A673 (cell line): Measurements from ENCODE around the gene FXR2. TPM values are rescaled to one million over a fixed set of nuclear protein-coding genes. Genes with fewer than 3 reads are reported as not detected.
"Not testable (repeated sequence)": the region's sequence is repeated elsewhere in the genome, so short reads cannot be mapped to it uniquely, and the experiment has no call there.

Experiments used
- BruUV-seq: library from RNA; stranded (reverse); fragments of 400-500 nt; replicated peaks from 2 replicates; lab custom pipeline; 2021; lab: Mats Ljungman, UMichigan
- CTCF ChIA-PET: fragments of 300-600 bp; sonication (Branson Sonifier 250); formaldehyde crosslinking; loops from one replicate; lab custom pipeline; 2022; ENCODE audit warnings: antibody characterized with exemption; lab: Charles Lee
- POLR2A ChIA-PET: fragments of 300-600 bp; sonication (Branson Sonifier 250); formaldehyde crosslinking; loops from one replicate; lab custom pipeline; 2022; ENCODE audit warnings: antibody characterized with exemption; ENCODE audit not compliant: low non-redundant PET; lab: Charles Lee
- DNase-seq: peaks from one replicate; pipeline ENCODE4 v3.0.0-alpha.2; 2015; ENCODE audit warnings: low spot score
- H3K27ac ChIP-seq: fragments of 200-600 bp; sonication (generic); 2 replicates; pipeline ENCODE4 v1.5.1; 2016; ENCODE audit warnings: mixed run types, low read depth, mild to moderate bottlenecking, mixed read lengths, antibody characterized with exemption, low read length; ENCODE audit not compliant: poor library complexity, severe bottlenecking
- H3K27me3 ChIP-seq: fragments of 200-600 bp; sonication (generic); replicated peaks from 2 replicates; pipeline ENCODE4 v1.6.1; 2017; ENCODE audit warnings: mixed run types, low read depth, mild to moderate bottlenecking, mixed read lengths, antibody characterized with exemption, low read length; ENCODE audit not compliant: insufficient read depth, poor library complexity
- H3K36me3 ChIP-seq: fragments of 200-600 bp; sonication (generic); 2 replicates; pipeline ENCODE4 v1.6.1; 2016; ENCODE audit warnings: mixed run types, mild to moderate bottlenecking, mixed read lengths, antibody characterized with exemption, low read length; ENCODE audit not compliant: insufficient read depth, poor library complexity, severe bottlenecking
- H3K4me1 ChIP-seq: fragments of 200-600 bp; sonication (generic); 2 replicates; pipeline ENCODE4 v1.6.1; 2017; ENCODE audit warnings: mixed run types, mild to moderate bottlenecking, mixed read lengths, antibody characterized with exemption, low read length; ENCODE audit not compliant: insufficient read depth, poor library complexity, severe bottlenecking
- H3K4me3 ChIP-seq: fragments of 200-600 bp; sonication (generic); 2 replicates; pipeline ENCODE4 v1.5.1; 2016; ENCODE audit warnings: low read depth, mixed run types, mild to moderate bottlenecking, mixed read lengths, low read length; ENCODE audit not compliant: poor library complexity, severe bottlenecking
- H3K9me3 ChIP-seq: fragments of 200-600 bp; sonication (generic); 2 replicates; pipeline ENCODE4 v1.6.1; 2016; ENCODE audit warnings: mixed run types, low read depth, mild to moderate bottlenecking, mixed read lengths, antibody characterized with exemption, low read length; ENCODE audit not compliant: poor library complexity, severe bottlenecking
- EZH2 ChIP-seq: fragments of 200-600 bp; sonication (generic); IDR thresholded peaks from 2 replicates; pipeline ENCODE4 v1.6.1; 2017; ENCODE audit warnings: borderline replicate concordance, low read depth, mild to moderate bottlenecking, mixed read lengths, antibody characterized with exemption, low read length; ENCODE audit not compliant: poor library complexity, severe bottlenecking
- intact Hi-C: fragments of 100-400 bp; cut with micrococcal nuclease; formaldehyde crosslinking; loops from one replicate; pipeline ENCODE4 v1.10.0; 2022; ENCODE audit not compliant: unreplicated experiment
- total RNA-seq: library from RNA; stranded (reverse); gene quantifications from 2 replicates; pipeline ENCODE4 v1.2.3, GENCODE V29; 2021
- TF ChIP-seq, protein P1 (sequence below): fragments of 300-800, 200-600 bp; sonication (generic); conservative IDR thresholded peaks from 2 replicates; pipeline ENCODE4 v1.5.1; 2017; ENCODE audit warnings: low read depth, mild to moderate bottlenecking, antibody characterized with exemption, low read length, moderate library complexity, mixed read lengths

The FXR2 gene
- total RNA-seq, 1 experiment from 2014 or later: 101 TPM

GRCh38 chr17:7646457-7646856, 31.8 kb upstream of the FXR2 start:
- CTCF ChIA-PET: interaction anchor here (0.7 kb wide), 1 partner anchor 48 kb away, joined by 9 read pairs; no protein-coding TSS in a partner anchor
- H3K27me3 ChIP-seq: peaks cover under 1% of the 10 kb centered on the region
- H3K27ac ChIP-seq: no peak overlapping the region
- TF ChIP-seq EZH2: no peak
- TF ChIP-seq, protein P1, sequence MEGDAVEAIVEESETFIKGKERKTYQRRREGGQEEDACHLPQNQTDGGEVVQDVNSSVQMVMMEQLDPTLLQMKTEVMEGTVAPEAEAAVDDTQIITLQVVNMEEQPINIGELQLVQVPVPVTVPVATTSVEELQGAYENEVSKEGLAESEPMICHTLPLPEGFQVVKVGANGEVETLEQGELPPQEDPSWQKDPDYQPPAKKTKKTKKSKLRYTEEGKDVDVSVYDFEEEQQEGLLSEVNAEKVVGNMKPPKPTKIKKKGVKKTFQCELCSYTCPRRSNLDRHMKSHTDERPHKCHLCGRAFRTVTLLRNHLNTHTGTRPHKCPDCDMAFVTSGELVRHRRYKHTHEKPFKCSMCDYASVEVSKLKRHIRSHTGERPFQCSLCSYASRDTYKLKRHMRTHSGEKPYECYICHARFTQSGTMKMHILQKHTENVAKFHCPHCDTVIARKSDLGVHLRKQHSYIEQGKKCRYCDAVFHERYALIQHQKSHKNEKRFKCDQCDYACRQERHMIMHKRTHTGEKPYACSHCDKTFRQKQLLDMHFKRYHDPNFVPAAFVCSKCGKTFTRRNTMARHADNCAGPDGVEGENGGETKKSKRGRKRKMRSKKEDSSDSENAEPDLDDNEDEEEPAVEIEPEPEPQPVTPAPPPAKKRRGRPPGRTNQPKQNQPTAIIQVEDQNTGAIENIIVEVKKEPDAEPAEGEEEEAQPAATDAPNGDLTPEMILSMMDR: no peak
- DNase-seq: no peak
- H3K4me3 ChIP-seq: no peak overlapping the region
- H3K36me3 ChIP-seq: no peaks in the 10 kb centered on the region
- no peaks in the 10 kb centered on the region for H3K9me3 ChIP-seq
- no TSS peak for BruUV-seq
- intact Hi-C loops: no loop called here
- H3K4me1 ChIP-seq: no peaks in the 10 kb centered on the region
- POLR2A ChIA-PET: no interaction called here

DNA sequence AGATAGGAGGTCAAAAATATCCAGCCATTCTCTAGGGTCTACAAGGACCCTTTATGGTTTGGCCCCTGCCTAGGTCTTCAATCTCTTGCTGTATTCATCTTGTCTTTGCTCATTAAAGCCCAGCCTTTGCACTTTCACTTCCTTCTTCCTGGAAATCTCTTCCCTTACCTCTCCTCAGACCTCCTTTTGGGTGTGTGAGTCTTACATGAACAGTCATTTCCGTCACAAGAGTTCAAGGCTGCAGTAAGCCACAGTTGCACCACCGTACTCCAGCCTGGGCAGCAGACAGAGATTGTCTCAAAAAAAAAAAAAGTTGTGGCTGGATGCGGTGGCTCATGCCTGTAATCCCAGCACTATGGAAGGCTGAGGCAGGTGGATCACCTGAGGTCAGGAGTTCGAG, 30.1 kb upstream of the FXR2 start:
- H3K4me3 ChIP-seq: no peak overlapping the region
- no peak for DNase-seq
- H3K36me3 ChIP-seq: no peaks in the 10 kb centered on the region
- no TSS peak for BruUV-seq
- H3K27ac ChIP-seq: no peak overlapping the region
- no peaks in the 10 kb centered on the region for H3K27me3 ChIP-seq
- TF ChIP-seq EZH2: no peak
- TF ChIP-seq, protein P1: no peak
- ChIA-PET POLR2A (no interaction called here), CTCF (no interaction called here)
- H3K9me3 ChIP-seq: no peaks in the 10 kb centered on the region
- intact Hi-C loops: no loop called here
- H3K4me1 ChIP-seq: no peaks in the 10 kb centered on the region

- H3K36me3 ChIP-seq, CTCF ChIA-PET, DNase-seq, POLR2A ChIA-PET, BruUV-seq, H3K27me3 ChIP-seq, H3K4me3 ChIP-seq, intact Hi-C loops, H3K27ac ChIP-seq, H3K9me3 ChIP-seq, H3K4me1 ChIP-seq: not testable (repeated sequence)
These were observed 26.9 kb upstream of the FXR2 start for GRCh38 chr17:7641635-7642034.

GRCh38 chr17:7640783-7641182, 26.1 kb upstream of the FXR2 start:
- no peak overlapping the region for H3K4me3 ChIP-seq
- no peaks in the 10 kb centered on the region for H3K27me3 ChIP-seq
- H3K4me1 ChIP-seq: no peaks in the 10 kb centered on the region
- POLR2A ChIA-PET: no interaction called here
- intact Hi-C loops: no loop called here
- TF ChIP-seq EZH2: no peak
- TF ChIP-seq, protein P1: no peak
- DNase-seq: no peak
- no peaks in the 10 kb centered on the region for H3K9me3 ChIP-seq
- BruUV-seq: no TSS peak
- H3K27ac ChIP-seq: no peak overlapping the region
- no peaks in the 10 kb centered on the region for H3K36me3 ChIP-seq
- CTCF ChIA-PET: no interaction called here
